ENCODE data around the gene METAP1.

METAP1 gene

GRCh38 chr4:99067617-99068016, 72.1 kb downstream of the METAP1 start:
- TF ChIP-seq TOX (CRISPR knock-in tag; IDR thresholded peaks at IDR 0.05; ENCODE audit: borderline replicate concordance) (no peak), ZFP3 (CRISPR knock-in tag; IDR thresholded peaks at IDR 0.05) (no peak), PATZ1 (CRISPR knock-in tag; IDR thresholded peaks at IDR 0.05; ENCODE audit: borderline replicate concordance) (no peak), CREB5 (CRISPR knock-in tag; IDR thresholded peaks at IDR 0.05; ENCODE audit: low read depth) (no peak), ZFP30 (CRISPR knock-in tag; IDR thresholded peaks at IDR 0.05) (no peak), BACH2 (CRISPR knock-in tag; IDR thresholded peaks at IDR 0.05; ENCODE audit: borderline replicate concordance) (no peak), ARNTL (CRISPR knock-in tag; IDR thresholded peaks at IDR 0.05; ENCODE audit: borderline replicate concordance, low read depth) (no peak), ESRRG (CRISPR knock-in tag; IDR thresholded peaks at IDR 0.05) (no peak), CSDC2 (CRISPR knock-in tag; IDR thresholded peaks at IDR 0.05) (no peak), OSR1 (CRISPR knock-in tag; IDR thresholded peaks at IDR 0.05) (no peak), TSHZ2 (CRISPR knock-in tag; IDR thresholded peaks at IDR 0.05) (no peak)
- TF ChIP-seq, protein P1, sequence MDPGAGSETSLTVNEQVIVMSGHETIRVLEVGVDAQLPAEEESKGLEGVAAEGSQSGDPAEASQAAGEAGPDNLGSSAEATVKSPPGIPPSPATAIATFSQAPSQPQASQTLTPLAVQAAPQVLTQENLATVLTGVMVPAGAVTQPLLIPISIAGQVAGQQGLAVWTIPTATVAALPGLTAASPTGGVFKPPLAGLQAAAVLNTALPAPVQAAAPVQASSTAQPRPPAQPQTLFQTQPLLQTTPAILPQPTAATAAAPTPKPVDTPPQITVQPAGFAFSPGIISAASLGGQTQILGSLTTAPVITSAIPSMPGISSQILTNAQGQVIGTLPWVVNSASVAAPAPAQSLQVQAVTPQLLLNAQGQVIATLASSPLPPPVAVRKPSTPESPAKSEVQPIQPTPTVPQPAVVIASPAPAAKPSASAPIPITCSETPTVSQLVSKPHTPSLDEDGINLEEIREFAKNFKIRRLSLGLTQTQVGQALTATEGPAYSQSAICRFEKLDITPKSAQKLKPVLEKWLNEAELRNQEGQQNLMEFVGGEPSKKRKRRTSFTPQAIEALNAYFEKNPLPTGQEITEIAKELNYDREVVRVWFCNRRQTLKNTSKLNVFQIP (CRISPR knock-in tag; IDR thresholded peaks at IDR 0.05; ENCODE audit: borderline replicate concordance, low read depth), result no peak
- ATAC-seq, result no peak

- ATAC-seq, result no peak
- TF ChIP-seq RARB (CRISPR knock-in tag; IDR thresholded peaks at IDR 0.05), result no peak
- no peak for TF ChIP-seq GLIS3 (CRISPR knock-in tag; IDR thresholded peaks at IDR 0.05)
- TF ChIP-seq SNAI2 (CRISPR knock-in tag; IDR thresholded peaks at IDR 0.05), result no peak
- TF ChIP-seq TOX (CRISPR knock-in tag; IDR thresholded peaks at IDR 0.05; ENCODE audit: borderline replicate concordance), result no peak
- no peak for TF ChIP-seq CSDC2 (CRISPR knock-in tag; IDR thresholded peaks at IDR 0.05)
- no peak for TF ChIP-seq ZFP30 (CRISPR knock-in tag; IDR thresholded peaks at IDR 0.05)
- TF ChIP-seq PATZ1 (CRISPR knock-in tag; IDR thresholded peaks at IDR 0.05; ENCODE audit: borderline replicate concordance), result no peak
- TF ChIP-seq ISL1 (CRISPR knock-in tag; IDR thresholded peaks at IDR 0.05), result no peak
- no peak for TF ChIP-seq BACH2 (CRISPR knock-in tag; IDR thresholded peaks at IDR 0.05; ENCODE audit: borderline replicate concordance)
- TF ChIP-seq TSHZ2 (CRISPR knock-in tag; IDR thresholded peaks at IDR 0.05), result no peak
- no peak for TF ChIP-seq CREB5 (CRISPR knock-in tag; IDR thresholded peaks at IDR 0.05; ENCODE audit: low read depth)
- no peak for TF ChIP-seq OSR1 (CRISPR knock-in tag; IDR thresholded peaks at IDR 0.05)
- TF ChIP-seq TCF4 (CRISPR knock-in tag; IDR thresholded peaks at IDR 0.05; ENCODE audit: borderline replicate concordance), result no peak
Observed at GRCh38 chr4:99071159-99071558, 75.6 kb downstream of the METAP1 start.

All from SK-N-SH treated with all-trans-retinoic acid at 6 μM for 48 hours (cell line).